Measurements from ENCODE around the gene GAK.

Gene GAK

DNA sequence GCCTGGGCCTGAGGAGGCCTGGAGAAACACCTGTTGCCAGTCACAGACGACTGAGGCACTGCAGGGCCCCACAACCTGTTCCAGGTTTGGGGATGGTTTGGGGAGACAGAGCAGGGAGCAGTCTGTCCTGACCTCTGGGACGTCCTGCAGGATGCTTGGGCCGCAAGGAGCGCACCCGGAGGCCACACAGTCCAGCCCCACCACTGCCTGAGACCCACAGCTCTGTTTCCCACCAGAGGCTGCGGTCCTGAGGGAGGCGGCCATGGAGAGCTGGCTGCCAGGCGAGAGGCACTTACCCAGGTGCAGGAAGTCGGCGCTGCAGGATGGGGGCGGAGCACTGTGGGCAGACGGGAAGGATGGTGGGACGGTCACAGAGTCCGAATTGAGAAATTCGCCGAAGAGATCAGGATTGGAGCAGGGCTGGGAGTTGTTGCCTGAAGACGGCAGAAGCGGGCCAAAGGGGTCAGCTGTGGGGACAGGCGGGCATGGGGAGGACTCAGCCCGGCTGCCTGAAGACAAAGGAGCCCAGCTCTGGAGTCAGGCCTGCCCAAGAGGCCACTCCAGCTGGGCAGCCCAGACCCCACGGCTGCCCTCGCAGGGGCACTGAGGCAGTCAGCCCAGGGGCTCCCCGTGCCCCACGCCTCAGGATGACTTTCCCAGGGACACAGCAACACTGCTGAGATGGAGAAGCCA, 65.9 kb downstream of the GAK start:
- TF ChIP-seq, protein P1, sequence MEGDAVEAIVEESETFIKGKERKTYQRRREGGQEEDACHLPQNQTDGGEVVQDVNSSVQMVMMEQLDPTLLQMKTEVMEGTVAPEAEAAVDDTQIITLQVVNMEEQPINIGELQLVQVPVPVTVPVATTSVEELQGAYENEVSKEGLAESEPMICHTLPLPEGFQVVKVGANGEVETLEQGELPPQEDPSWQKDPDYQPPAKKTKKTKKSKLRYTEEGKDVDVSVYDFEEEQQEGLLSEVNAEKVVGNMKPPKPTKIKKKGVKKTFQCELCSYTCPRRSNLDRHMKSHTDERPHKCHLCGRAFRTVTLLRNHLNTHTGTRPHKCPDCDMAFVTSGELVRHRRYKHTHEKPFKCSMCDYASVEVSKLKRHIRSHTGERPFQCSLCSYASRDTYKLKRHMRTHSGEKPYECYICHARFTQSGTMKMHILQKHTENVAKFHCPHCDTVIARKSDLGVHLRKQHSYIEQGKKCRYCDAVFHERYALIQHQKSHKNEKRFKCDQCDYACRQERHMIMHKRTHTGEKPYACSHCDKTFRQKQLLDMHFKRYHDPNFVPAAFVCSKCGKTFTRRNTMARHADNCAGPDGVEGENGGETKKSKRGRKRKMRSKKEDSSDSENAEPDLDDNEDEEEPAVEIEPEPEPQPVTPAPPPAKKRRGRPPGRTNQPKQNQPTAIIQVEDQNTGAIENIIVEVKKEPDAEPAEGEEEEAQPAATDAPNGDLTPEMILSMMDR (conservative IDR thresholded peaks at IDR 0.05; ENCODE audit: control insufficient read depth, insufficient read depth, low read depth, low read length): no peak
- DNase-seq (ENCODE audit: low read depth): no peak
- no peak overlapping the region for H3K4me3 ChIP-seq (ENCODE audit: control insufficient read depth, low read depth, low read length)

- TF ChIP-seq, protein P1 (conservative IDR thresholded peaks at IDR 0.05; ENCODE audit: control insufficient read depth, insufficient read depth, low read depth, low read length): no peak
- no peak overlapping the region for H3K4me3 ChIP-seq (ENCODE audit: control insufficient read depth, low read depth, low read length)
- DNase-seq (ENCODE audit: low read depth): no peak
These were observed 66.5 kb downstream of the GAK start for GRCh38 chr4:865572-865971.

DNA sequence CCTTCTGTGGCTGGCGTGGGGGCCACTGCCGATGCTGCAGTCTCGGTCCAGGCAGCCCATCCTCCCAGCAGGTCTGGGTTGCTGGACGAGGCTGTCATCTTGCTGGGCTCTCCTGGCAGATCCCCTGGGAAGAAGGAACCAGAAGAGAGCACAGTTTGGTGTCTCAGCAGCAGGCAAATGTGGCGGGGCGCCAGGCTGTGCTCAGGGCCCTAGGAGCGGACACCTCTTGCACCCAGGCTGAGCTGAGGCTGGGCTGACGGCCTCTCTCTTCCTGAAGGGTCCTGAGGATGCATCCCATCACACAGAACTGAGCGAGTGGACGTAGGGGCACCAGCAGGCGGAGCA, 67.0 kb downstream of the GAK start:
- TF ChIP-seq, protein P1 (conservative IDR thresholded peaks at IDR 0.05; ENCODE audit: control insufficient read depth, insufficient read depth, low read depth, low read length): no peak
- DNase-seq (ENCODE audit: low read depth): no peak
- no peak overlapping the region for H3K4me3 ChIP-seq (ENCODE audit: control insufficient read depth, low read depth, low read length)

- TF ChIP-seq, protein P1 (conservative IDR thresholded peaks at IDR 0.05; ENCODE audit: control insufficient read depth, insufficient read depth, low read depth, low read length): no peak
- no peak overlapping the region for H3K4me3 ChIP-seq (ENCODE audit: control insufficient read depth, low read depth, low read length)
- no peak for DNase-seq (ENCODE audit: low read depth)
These were observed 67.5 kb downstream of the GAK start for GRCh38 chr4:864456-865120.

GRCh38 chr4:860561-860960, 71.6 kb downstream of the GAK start:
- TF ChIP-seq, protein P1 (conservative IDR thresholded peaks at IDR 0.05; ENCODE audit: control insufficient read depth, insufficient read depth, low read depth, low read length): no peak
- no peak for DNase-seq (ENCODE audit: low read depth)
- no peak overlapping the region for H3K4me3 ChIP-seq (ENCODE audit: control insufficient read depth, low read depth, low read length)

DNA sequence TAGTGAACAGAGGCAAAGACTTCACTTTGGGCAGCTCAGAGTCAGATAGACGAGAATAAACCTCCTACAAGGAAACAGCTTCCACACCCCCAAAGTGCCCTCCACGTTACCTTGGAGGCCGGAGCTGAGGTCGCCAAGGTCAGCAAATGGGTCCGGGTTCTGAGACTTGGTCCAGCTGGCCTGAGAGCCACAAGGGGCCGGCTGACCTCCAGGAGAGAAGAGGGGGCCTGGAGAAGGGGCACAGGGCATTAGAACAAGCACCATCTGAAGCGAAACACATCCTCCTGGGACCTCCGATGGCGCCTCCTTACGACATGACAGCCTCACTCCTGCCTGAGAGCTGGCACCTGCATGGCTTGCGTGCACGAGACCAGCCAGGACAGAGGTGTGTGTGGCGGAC, 72.6 kb downstream of the GAK start:
- DNase-seq (ENCODE audit: low read depth): no peak
- TF ChIP-seq, protein P1 (conservative IDR thresholded peaks at IDR 0.05; ENCODE audit: control insufficient read depth, insufficient read depth, low read depth, low read length): no peak
- H3K4me3 ChIP-seq (ENCODE audit: control insufficient read depth, low read depth, low read length): no peak overlapping the region
